ENCODE data around the gene TTC36. TPM values are rescaled to one million over a fixed set of nuclear protein-coding genes. Genes with fewer than 3 reads are reported as not detected.

Gene TTC36
- total RNA-seq, 1 experiment from 2014 or later = 1.6 TPM

DNA sequence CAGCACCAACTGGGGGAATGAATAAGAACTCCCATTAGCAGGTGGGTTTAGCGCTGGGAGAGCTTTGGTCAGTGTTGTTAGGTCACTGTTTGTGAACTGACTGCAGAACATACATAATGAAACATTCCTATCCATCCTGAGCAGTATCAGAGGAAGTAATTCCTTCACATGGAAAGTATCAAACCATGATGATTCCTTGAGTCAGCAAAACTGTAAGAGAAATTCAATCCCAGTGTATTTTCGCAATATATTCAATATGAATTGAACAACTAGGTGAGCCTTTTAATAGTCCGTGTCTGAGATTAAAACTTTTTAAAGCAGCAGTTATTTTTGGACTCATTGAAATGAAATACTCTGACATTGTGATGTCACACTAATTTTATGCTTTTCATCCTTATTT is 42.9 kb upstream of the TTC36 start:
- no peak overlapping the region for H2AK5ac ChIP-seq (ENCODE audit: insufficient read length, low read length)
- no peaks in the 10 kb centered on the region for H3K79me1 ChIP-seq (ENCODE audit: insufficient read depth, low read depth, low read length, poor library complexity, severe bottlenecking)
- no peak overlapping the region for H4K5ac ChIP-seq (ENCODE audit: insufficient read length, low read depth, low read length)
- H3K4me1 ChIP-seq (ENCODE audit: insufficient read depth, low read length) = no peaks in the 10 kb centered on the region
- no peak overlapping the region for H3K4me3 Mint-ChIP-seq
- H3K23me2 ChIP-seq (ENCODE audit: insufficient read length, low read depth, low read length, poor library complexity, severe bottlenecking) = no peaks in the 10 kb centered on the region
- H3K18ac ChIP-seq (ENCODE audit: insufficient read length, low read depth, low read length) = no peak overlapping the region
- H4K91ac ChIP-seq (ENCODE audit: insufficient read length, low read depth, low read length) = no peak overlapping the region
- no peak overlapping the region for H3K4ac ChIP-seq (ENCODE audit: low read depth, low read length)
- no peak overlapping the region for H2BK12ac ChIP-seq (ENCODE audit: insufficient read length, low read depth, low read length)
- H3K27me3 Mint-ChIP-seq (ENCODE audit: low read depth) = no peaks in the 10 kb centered on the region
- WGBS (ENCODE audit: extremely low coverage, insufficient read length, low lambda C conversion rate) = no CpG with 5 or more reads among the region's 3 CpGs
- TF ChIP-seq, protein P1, sequence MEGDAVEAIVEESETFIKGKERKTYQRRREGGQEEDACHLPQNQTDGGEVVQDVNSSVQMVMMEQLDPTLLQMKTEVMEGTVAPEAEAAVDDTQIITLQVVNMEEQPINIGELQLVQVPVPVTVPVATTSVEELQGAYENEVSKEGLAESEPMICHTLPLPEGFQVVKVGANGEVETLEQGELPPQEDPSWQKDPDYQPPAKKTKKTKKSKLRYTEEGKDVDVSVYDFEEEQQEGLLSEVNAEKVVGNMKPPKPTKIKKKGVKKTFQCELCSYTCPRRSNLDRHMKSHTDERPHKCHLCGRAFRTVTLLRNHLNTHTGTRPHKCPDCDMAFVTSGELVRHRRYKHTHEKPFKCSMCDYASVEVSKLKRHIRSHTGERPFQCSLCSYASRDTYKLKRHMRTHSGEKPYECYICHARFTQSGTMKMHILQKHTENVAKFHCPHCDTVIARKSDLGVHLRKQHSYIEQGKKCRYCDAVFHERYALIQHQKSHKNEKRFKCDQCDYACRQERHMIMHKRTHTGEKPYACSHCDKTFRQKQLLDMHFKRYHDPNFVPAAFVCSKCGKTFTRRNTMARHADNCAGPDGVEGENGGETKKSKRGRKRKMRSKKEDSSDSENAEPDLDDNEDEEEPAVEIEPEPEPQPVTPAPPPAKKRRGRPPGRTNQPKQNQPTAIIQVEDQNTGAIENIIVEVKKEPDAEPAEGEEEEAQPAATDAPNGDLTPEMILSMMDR (conservative IDR thresholded peaks at IDR 0.05) = no peak
- no peak overlapping the region for H2BK20ac ChIP-seq (ENCODE audit: low read depth, low read length, poor library complexity, severe bottlenecking)
- no peaks in the 10 kb centered on the region for H3K4me1 Mint-ChIP-seq
- no peak overlapping the region for H3K27ac Mint-ChIP-seq
- H4K8ac ChIP-seq (replicated peaks; ENCODE audit: insufficient read length, low read depth, low read length) = no peak overlapping the region
- H3K9ac ChIP-seq (ENCODE audit: extremely low read depth, insufficient read length, low read length) = no peak overlapping the region
- no peaks in the 10 kb centered on the region for H3K79me2 ChIP-seq (ENCODE audit: insufficient read depth, low read length)
- H2BK120ac ChIP-seq (ENCODE audit: low read depth, low read length, poor library complexity, severe bottlenecking) = no peak overlapping the region
- no peak overlapping the region for H3T11ph ChIP-seq (ENCODE audit: low read length)
- H3K27me3 ChIP-seq (ENCODE audit: insufficient read depth, low read length) = no peaks in the 10 kb centered on the region
- DNase-seq = no peak
- peaks cover 30 to 75% (median 74%) of the 10 kb centered on the region in 3 experiments for H3K36me3 Mint-ChIP-seq (ENCODE audit: insufficient read depth in 1 of 3, low read depth in 3 of 3)
- H4K20me1 ChIP-seq (ENCODE audit: control insufficient read depth, insufficient read depth, insufficient read length) = no peaks in the 10 kb centered on the region
- no peak overlapping the region for H3K14ac ChIP-seq (ENCODE audit: insufficient read depth, low read length)
- no peaks in the 10 kb centered on the region for H3K9me3 ChIP-seq (ENCODE audit: control insufficient read depth, low read depth, low read length)
- H2BK15ac ChIP-seq (ENCODE audit: low read depth, low read length) = no peak overlapping the region
- no peak overlapping the region for H3K27ac ChIP-seq (ENCODE audit: insufficient read length, low read depth, low read length)
- H2AFZ ChIP-seq (ENCODE audit: low read length) = no peak overlapping the region
- no peaks in the 10 kb centered on the region for H3K9me3 Mint-ChIP-seq
- H3K23ac ChIP-seq (ENCODE audit: insufficient read length, low read depth, low read length) = no peak overlapping the region
- H3K56ac ChIP-seq (ENCODE audit: insufficient read length, low read depth, low read length) = no peak overlapping the region
- H2BK5ac ChIP-seq (ENCODE audit: insufficient read length, low read length) = no peak overlapping the region
- no peak overlapping the region for H3K4me2 ChIP-seq (ENCODE audit: insufficient read depth, insufficient read length, low read length)
